Stimulated activated effector memory CD8-positive, alpha-beta T cell treated with anti-CD3 and anti-CD28 coated beads, Interleukin-12 subunit alpha, Interleukin-12 subunit beta, amount 100 ng/mL, for 72 hours (primary cell): ENCODE data around the gene BBS10.

ENCODE experiments used
- ATAC-seq: fragments of 150-1000 bp; cut with Tn5 transposase; 2 replicates; pipeline ENCODE4 v1.10.0; 2021
- DNase-seq, 2 donors: peaks; one replicate each; pipeline ENCODE4 v3.0.0; 2021 to 2022; ENCODE audit warnings: low spot score in 2 of 2
- H3K27ac Mint-ChIP-seq: one replicate; pipeline ENCODE4 v1.8.0; 2022; ENCODE audit warnings: mild to moderate bottlenecking, mixed read lengths
- H3K36me3 Mint-ChIP-seq: one replicate; pipeline ENCODE4 v1.8.0; 2022; ENCODE audit warnings: mild to moderate bottlenecking, mixed read lengths
- H3K4me1 Mint-ChIP-seq: one replicate; pipeline ENCODE4 v1.8.0; 2022; ENCODE audit warnings: mixed read lengths
- H3K4me3 Mint-ChIP-seq: one replicate; pipeline ENCODE4 v1.8.0; 2022; ENCODE audit warnings: mild to moderate bottlenecking, mixed read lengths
- H3K9me3 Mint-ChIP-seq: one replicate; pipeline ENCODE4 v1.8.0; 2022; ENCODE audit warnings: mixed read lengths

Gene BBS10

GRCh38 chr12:76311796-76312195 is 36.4 kb downstream of the BBS10 start:
- H3K36me3 Mint-ChIP-seq: no peaks in the 10 kb centered on the region
- H3K27ac Mint-ChIP-seq: no peak overlapping the region
- no peaks in the 10 kb centered on the region for H3K9me3 Mint-ChIP-seq
- no peak for ATAC-seq
- H3K4me3 Mint-ChIP-seq: no peak overlapping the region
- no peak for DNase-seq
- H3K4me1 Mint-ChIP-seq: no peaks in the 10 kb centered on the region

- DNase-seq (no peak), ATAC-seq (no peak)
- Mint-ChIP-seq H3K27ac (no peak overlapping the region), H3K9me3 (no peaks in the 10 kb centered on the region), H3K4me3 (no peak overlapping the region), H3K36me3 (no peaks in the 10 kb centered on the region), H3K4me1 (no peaks in the 10 kb centered on the region)
Observed at GRCh38 chr12:76310110-76310509, 38.1 kb downstream of the BBS10 start.

DNA sequence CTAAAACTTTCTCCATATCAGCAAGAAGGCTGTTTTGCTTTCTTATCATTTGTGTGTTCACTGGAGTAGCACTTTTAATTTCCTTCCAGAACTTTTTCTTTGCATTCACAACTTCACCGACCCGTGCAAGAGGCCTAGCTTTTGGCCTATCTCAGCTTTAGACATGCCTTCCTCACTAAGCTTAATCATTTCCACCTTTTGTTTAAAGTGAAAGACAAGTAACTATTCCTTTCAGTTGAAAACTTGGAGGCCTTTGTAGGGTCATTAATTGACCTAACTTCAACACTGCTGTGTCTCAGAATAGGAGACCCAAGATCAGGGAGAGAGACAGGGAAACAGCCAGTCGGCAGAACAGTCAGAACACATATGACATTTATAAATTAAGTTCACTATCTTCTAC is 39.3 kb downstream of the BBS10 start:
- Mint-ChIP-seq H3K36me3 (no peaks in the 10 kb centered on the region), H3K4me1 (no peaks in the 10 kb centered on the region), H3K4me3 (no peak overlapping the region), H3K27ac (no peak overlapping the region), H3K9me3 (no peaks in the 10 kb centered on the region)
- DNase-seq (no peak), ATAC-seq (no peak)

DNA sequence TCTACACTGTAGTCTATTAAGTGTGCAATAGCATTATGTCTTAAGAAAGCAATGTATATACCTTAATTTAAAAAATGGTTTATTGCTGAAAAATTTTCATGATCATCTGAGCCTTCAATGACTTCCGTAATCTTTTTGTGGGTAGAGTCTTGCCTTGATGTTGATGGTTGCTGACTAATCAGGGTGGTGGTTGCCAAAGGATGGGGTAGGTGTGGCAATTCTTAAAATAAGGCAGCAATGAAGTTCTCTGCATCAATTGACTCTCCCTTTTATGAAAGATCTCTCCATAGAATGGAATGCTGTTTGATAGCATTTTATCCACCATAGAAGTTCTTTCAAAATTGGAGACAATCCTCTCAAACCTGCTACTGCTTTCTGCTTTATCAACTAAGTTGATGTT is 41.1 kb downstream of the BBS10 start:
- Mint-ChIP-seq H3K27ac (no peak overlapping the region), H3K36me3 (no peaks in the 10 kb centered on the region), H3K9me3 (no peaks in the 10 kb centered on the region), H3K4me1 (no peaks in the 10 kb centered on the region), H3K4me3 (no peak overlapping the region)
- ATAC-seq: no peak
- no peak for DNase-seq

DNA sequence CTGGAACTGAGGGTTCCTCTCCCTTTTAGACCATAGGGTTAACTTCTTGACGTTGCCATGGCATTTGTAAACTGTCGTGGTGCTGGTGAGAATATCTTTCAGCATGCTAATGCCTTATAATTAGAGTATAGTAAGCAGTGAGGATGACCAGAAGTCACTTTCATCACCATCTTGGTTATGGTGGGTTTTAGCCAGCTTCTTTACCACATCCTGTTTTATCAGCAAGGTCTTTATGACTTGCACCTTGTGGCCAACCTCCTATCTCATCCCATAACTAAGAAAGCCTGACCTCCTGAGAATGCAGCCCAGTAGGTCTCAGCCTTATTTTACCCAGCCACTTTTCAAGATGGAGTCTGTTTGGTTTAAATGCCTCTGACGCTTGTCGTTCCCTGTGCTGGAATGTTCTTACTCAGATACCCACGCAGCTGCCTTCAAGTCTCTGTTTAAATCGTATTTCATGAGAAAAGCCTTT is 44.2 kb downstream of the BBS10 start:
- DNase-seq (no peak), ATAC-seq (peak; percentile 52)
- Mint-ChIP-seq H3K9me3 (no peaks in the 10 kb centered on the region), H3K36me3 (no peaks in the 10 kb centered on the region), H3K4me1 (no peaks in the 10 kb centered on the region), H3K4me3 (no peak overlapping the region), H3K27ac (no peak overlapping the region)

GRCh38 chr12:76303365-76303764 is 44.9 kb downstream of the BBS10 start:
- Mint-ChIP-seq H3K9me3 (no peaks in the 10 kb centered on the region), H3K36me3 (no peaks in the 10 kb centered on the region), H3K4me3 (no peak overlapping the region), H3K4me1 (no peaks in the 10 kb centered on the region), H3K27ac (no peak overlapping the region)
- ATAC-seq: no peak
- DNase-seq: no peak

DNA sequence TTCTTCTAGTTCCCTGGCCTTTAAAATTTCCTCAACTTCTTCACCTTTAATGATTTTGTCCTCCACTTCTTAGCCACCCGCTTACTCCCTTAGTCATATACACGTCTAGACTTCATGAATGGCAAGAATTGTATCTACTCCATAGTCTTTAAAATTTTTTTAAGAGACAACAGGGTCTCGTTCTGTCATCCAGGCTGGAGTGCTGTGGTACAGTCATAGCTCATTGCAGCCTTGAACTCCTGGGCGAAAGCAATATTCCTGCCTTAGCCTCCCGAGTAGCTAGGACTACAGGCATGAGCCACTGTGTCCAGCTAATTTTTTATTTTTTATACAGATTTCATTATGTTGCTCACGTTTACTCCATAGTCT is 47.9 kb downstream of the BBS10 start:
- Mint-ChIP-seq H3K27ac (no peak overlapping the region), H3K9me3 (no peaks in the 10 kb centered on the region), H3K36me3 (no peaks in the 10 kb centered on the region), H3K4me3 (no peak overlapping the region), H3K4me1 (no peaks in the 10 kb centered on the region)
- ATAC-seq (no peak), DNase-seq (no peak)

DNA sequence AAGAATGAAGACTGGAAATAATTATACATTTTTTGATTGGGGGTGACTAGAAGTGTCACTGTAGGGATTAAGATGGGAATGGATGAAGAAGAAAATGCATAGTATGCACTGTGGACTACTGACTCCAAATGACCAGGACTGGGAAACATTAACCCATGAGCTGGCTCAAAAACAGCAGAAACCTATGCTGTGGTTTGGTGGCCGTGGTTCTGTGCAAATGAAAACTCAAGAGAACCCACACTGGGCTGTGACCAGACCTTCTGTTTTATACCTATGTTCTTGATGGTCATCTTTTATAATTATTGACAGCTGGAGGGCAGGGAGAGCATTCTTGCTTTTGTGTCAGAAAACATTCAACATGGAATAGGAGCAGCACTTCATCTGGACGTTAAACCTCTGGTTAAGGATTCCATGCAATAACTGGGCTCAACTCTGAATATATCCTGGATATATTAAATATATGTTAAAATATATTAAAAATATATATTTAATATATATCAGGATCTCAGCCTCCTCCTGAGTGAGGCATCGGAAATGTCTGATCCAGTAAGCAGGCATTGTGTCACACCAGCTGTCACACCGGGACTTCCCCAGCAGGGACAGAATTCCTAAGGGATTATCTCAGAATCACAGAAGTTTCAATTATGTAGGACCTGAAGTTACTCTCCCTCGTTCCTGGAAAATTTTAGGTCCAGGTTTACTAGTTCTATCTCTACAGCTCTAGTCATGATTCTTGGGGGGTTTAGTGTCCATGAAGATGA is 48.5 kb downstream of the BBS10 start:
- DNase-seq (no peak), ATAC-seq (no peak)
- no peaks in the 10 kb centered on the region for H3K9me3 Mint-ChIP-seq
- H3K36me3 Mint-ChIP-seq: no peaks in the 10 kb centered on the region
- H3K4me3 Mint-ChIP-seq: no peak overlapping the region
- no peaks in the 10 kb centered on the region for H3K4me1 Mint-ChIP-seq
- no peak overlapping the region for H3K27ac Mint-ChIP-seq
